Common myeloid progenitor, CD34-positive (primary cell): ENCODE measurements around the gene LPAR6.

Experiments
- CTCF ChIA-PET: fragments of 350-600 bp; sonication (Branson Sonifier 250); formaldehyde crosslinking; loops from one replicate; lab custom pipeline; 2021; ENCODE audit warnings: antibody characterized with exemption; lab: Charles Lee
- POLR2A ChIA-PET: fragments of 350-600 bp; sonication (Branson Sonifier 250); formaldehyde crosslinking; loops from one replicate; lab custom pipeline; 2021; ENCODE audit warnings: antibody characterized with exemption; lab: Charles Lee
- DNase-seq, 3 donors: peaks; one replicate each; pipeline versions ENCODE4 v3.0.0 to v3.0.0-alpha.2; 2013
- H3K27ac ChIP-seq, 2 experiments: 1 replicate in 1 of 2; 2 replicates in 1 of 2; pipeline ENCODE4 v1.7.0; 2013; ENCODE audit warnings: inconsistent platforms in 2 of 2, low read length in 2 of 2, mild to moderate bottlenecking in 2 of 2, low read depth in 1 of 2, moderate library complexity in 1 of 2; ENCODE audit not compliant: severe bottlenecking in 2 of 2, insufficient read depth in 1 of 2, poor library complexity in 1 of 2
- H3K27me3 ChIP-seq, 5 experiments: replicated peaks in 2 of 5; 1 replicate in 3 of 5; 2 replicates in 2 of 5; pipeline versions ENCODE4 v1.6.1 to v1.7.0; 2013; ENCODE audit warnings: low read length in 4 of 5, mild to moderate bottlenecking in 2 of 5, moderate library complexity in 2 of 5, inconsistent platforms in 1 of 5; ENCODE audit not compliant: insufficient read depth in 5 of 5, control insufficient read depth in 4 of 5
- H3K36me3 ChIP-seq, 4 experiments: 1 replicate in 2 of 4; 2 replicates in 2 of 4; pipeline versions ENCODE4 v1.6.1 to v1.7.0; 2013; ENCODE audit warnings: low read length in 3 of 4, control low read depth in 1 of 4, mild to moderate bottlenecking in 1 of 4; ENCODE audit not compliant: control insufficient read depth in 4 of 4, insufficient read depth in 4 of 4
- H3K4me1 ChIP-seq, 4 experiments: 1 replicate in 3 of 4; 2 replicates in 1 of 4; pipeline versions ENCODE4 v1.6.1 to v1.7.1; 2013; ENCODE audit warnings: low read length in 3 of 4, mild to moderate bottlenecking in 3 of 4, control low read depth in 1 of 4, inconsistent platforms in 1 of 4, moderate library complexity in 1 of 4; ENCODE audit not compliant: control insufficient read depth in 4 of 4, insufficient read depth in 4 of 4; ENCODE audit errors: control extremely low read depth in 1 of 4
- H3K4me3 ChIP-seq, 7 experiments: 1 replicate in 4 of 7; 2 replicates in 3 of 7; pipeline versions ENCODE4 v1.5.1 to v1.7.0; 2013; ENCODE audit warnings: mild to moderate bottlenecking in 7 of 7, low read length in 6 of 7, moderate library complexity in 6 of 7, inconsistent platforms in 2 of 7, low read depth in 2 of 7, control low read depth in 1 of 7; ENCODE audit not compliant: insufficient read depth in 4 of 7, control insufficient read depth in 1 of 7; ENCODE audit errors: extremely low read depth in 1 of 7
- H3K9me3 ChIP-seq, 5 experiments: 1 replicate in 4 of 5; 2 replicates in 1 of 5; pipeline versions ENCODE4 v1.6.1 to v1.7.1; 2013; ENCODE audit warnings: low read length in 4 of 5, mild to moderate bottlenecking in 2 of 5, inconsistent platforms in 1 of 5, low read depth in 1 of 5, moderate library complexity in 1 of 5; ENCODE audit not compliant: control insufficient read depth in 4 of 5, insufficient read depth in 2 of 5; ENCODE audit errors: control extremely low read depth in 1 of 5
- WGBS: methylation state at CpG from one replicate; pipeline ENCODE4 v1.1.5; 2013; ENCODE audit not compliant: insufficient coverage; 5-methylcytosine and 5-hydroxymethylcytosine counted together

LPAR6 gene

DNA sequence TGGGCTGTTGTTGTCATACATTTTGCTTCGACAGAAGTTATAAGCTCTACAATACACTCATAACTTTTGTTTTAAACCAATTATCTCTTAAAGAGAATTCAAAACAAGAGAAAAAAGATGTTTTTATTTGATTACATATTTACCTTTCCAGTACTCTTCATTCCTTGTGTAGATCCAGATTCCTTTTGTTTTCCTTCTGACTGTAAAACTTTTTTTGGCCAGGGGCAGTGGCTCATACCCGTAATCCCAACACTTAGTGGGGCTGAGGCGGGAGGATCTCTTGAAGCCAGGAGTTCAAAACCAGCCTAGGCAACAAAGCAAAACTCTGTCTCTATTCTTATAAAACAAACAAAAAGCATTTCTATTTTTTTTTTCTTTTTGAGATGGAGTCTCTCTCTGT is 21.7 kb downstream of the LPAR6 start:
- CTCF ChIA-PET, result interaction anchor here (1.4 kb wide), 1 partner anchor 191 kb away, joined by 3 read pairs; no protein-coding TSS in a partner anchor
- peaks cover 0 to 22% (median 12%) of the 10 kb centered on the region in 5 experiments for H3K9me3 ChIP-seq
- no peak overlapping the region for H3K4me3 ChIP-seq
- H3K36me3 ChIP-seq, result peaks cover 7 to 36% (median 20%) of the 10 kb centered on the region in 4 experiments
- H3K27ac ChIP-seq, result no peak overlapping the region
- no peaks in the 10 kb centered on the region for H3K27me3 ChIP-seq
- H3K4me1 ChIP-seq, result no peaks in the 10 kb centered on the region
- POLR2A ChIA-PET, result no interaction called here
- no CpG with 5 or more reads among the region's 3 CpGs for WGBS
- DNase-seq, result no peak

DNA sequence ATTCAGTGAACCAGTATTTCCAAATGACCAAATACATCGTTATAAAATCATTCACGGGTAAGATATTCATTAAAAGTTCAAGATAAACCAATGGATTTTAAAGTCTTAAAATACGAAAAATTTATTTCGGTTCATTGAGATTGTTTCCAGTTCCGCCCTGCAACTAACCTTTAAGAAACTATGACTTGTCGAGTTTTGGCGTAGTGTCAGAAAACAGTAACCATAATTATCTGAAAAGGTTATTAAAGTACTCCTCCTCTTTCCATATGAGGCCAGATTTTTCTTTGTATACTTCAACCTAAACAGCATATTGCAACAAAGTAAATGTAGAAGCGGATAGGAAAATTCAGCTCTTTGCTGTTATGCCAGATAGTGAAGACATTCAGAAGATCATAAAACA is 26.1 kb downstream of the LPAR6 start:
- Histone ChIP-seq H3K27ac (no peak overlapping the region), H3K9me3 (peaks cover 0 to 2% (median 0%) of the 10 kb centered on the region in 5 experiments), H3K36me3 (peaks cover 0 to 27% (median 10%) of the 10 kb centered on the region in 4 experiments), H3K4me1 (no peaks in the 10 kb centered on the region), H3K27me3 (no peaks in the 10 kb centered on the region), H3K4me3 (no peak overlapping the region)
- ChIA-PET POLR2A (no interaction called here), CTCF (interaction anchor here (0.8 kb wide), 1 partner anchor 9 kb away, joined by 5 read pairs; no protein-coding TSS in a partner anchor)
- DNase-seq, result no peak
- WGBS, result 93% methylated on average over 5 of the region's 8 CpGs

DNA sequence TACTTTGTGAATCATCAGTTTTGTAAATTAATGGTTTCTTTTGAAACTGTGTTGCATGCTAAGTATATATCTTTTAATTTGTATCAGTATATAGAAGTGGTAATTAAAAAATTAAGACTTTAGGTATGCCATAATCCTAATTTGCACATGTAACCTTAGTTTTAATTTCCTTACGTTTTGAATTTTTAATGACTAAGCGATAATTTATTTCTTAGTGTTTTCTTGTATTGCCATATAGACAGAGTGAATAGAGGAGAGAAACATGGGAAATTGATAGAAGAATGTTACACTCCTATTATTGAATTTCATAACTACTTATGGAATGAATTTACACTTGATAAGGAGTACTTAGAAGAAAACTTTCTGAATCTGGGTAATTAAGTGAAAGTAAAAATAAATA is 29.5 kb downstream of the LPAR6 start:
- no CpG with 5 or more reads among the region's 2 CpGs for WGBS

DNA sequence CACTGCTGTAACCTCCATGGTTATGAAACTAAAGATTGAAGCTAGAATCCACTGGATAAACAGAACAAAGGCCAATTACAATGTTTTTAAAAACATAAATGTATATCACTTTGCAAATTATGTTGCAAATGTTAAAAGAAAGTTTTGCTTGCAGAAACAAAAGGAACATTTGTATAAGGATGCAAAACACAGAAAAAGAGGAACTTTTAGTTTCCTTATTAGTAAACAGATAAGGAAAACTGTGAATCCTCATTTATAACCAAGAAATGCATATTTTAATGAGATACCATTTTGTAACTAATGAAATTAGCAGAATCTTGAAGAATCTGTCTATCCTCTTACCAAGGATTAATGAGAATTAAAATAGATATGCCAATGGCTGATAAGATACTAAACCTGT is 32.3 kb downstream of the LPAR6 start:
- H3K27ac ChIP-seq, result no peak overlapping the region
- H3K4me3 ChIP-seq, result no peak overlapping the region
- no peaks in the 10 kb centered on the region for H3K4me1 ChIP-seq
- H3K36me3 ChIP-seq, result peaks cover 0 to 36% (median 9%) of the 10 kb centered on the region in 4 experiments
- H3K9me3 ChIP-seq, result no peaks in the 10 kb centered on the region
- POLR2A ChIA-PET, result no interaction called here
- H3K27me3 ChIP-seq, result no peaks in the 10 kb centered on the region
- no peak for DNase-seq
- CTCF ChIA-PET, result interaction anchor here (0.6 to 1.2 kb wide), 2 partner anchors 10 to 244 kb away, joined by 3 read pairs; no protein-coding TSS in a partner anchor

More for the DNA sequence above, 29.5 kb downstream of the LPAR6 start:
- ChIA-PET POLR2A (no interaction called here), CTCF (no interaction called here)
- H3K4me3 ChIP-seq, result no peak overlapping the region
- DNase-seq, result no peak
- no peaks in the 10 kb centered on the region for H3K27me3 ChIP-seq
- H3K4me1 ChIP-seq, result no peaks in the 10 kb centered on the region
- H3K9me3 ChIP-seq, result no peaks in the 10 kb centered on the region
- H3K27ac ChIP-seq, result no peak overlapping the region
- H3K36me3 ChIP-seq, result peaks cover 0 to 44% (median 4%) of the 10 kb centered on the region in 4 experiments

DNA sequence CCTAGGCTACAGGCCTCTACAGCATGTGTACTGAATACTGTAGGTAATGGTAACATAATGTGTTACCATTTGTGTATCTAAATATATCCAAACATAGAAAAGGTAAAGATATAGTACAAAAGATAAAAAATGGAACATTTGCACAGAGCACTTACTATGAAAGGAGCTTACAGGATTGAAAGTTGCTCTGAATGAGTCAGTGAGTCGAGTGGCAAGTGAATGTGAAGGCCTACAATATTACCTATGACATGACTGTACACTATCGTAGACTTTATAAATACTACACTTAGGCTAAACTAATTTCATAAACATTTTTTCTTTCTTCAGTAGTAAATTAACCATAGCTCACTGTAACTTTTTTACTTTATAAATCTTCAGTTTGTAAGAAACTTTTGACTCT is 35.1 kb downstream of the LPAR6 start:
- H3K27ac ChIP-seq, result no peak overlapping the region
- H3K4me3 ChIP-seq, result no peak overlapping the region
- no peaks in the 10 kb centered on the region for H3K27me3 ChIP-seq
- no peaks in the 10 kb centered on the region for H3K9me3 ChIP-seq
- no peak for DNase-seq
- POLR2A ChIA-PET, result no interaction called here
- WGBS, result no CpG with 5 or more reads among the region's 2 CpGs
- H3K4me1 ChIP-seq, result no peaks in the 10 kb centered on the region
- peaks cover 0 to 34% (median 16%) of the 10 kb centered on the region in 4 experiments for H3K36me3 ChIP-seq
- CTCF ChIA-PET, result interaction anchor here (0.8 to 1.8 kb wide), 3 partner anchors 9 to 391 kb away, joined by 3 to 5 read pairs (median 4); no protein-coding TSS in a partner anchor

DNA sequence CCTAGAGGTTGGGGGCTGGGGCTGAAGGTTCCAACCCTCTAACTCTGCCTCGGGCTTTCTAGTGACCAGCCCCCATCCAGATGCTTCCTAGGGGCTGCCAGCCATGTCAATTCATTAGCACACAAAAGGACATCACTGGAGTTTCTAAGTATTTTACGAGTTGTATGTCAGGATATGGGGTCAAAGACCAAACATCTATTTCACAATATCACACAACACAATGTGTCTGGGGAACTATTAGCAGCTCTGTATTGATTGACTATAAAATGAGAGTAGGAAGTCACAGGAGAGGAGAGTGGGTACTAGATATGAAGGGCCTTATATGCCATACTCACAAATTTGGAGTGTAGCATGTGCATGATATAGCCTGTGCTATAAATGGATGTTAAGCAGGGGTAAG is 42.1 kb downstream of the LPAR6 start:
- WGBS, result 80% methylated on average over 1 of the region's 2 CpGs
- Histone ChIP-seq H3K4me3 (no peak overlapping the region), H3K27ac (no peak overlapping the region), H3K4me1 (no peaks in the 10 kb centered on the region), H3K9me3 (no peaks in the 10 kb centered on the region), H3K27me3 (no peaks in the 10 kb centered on the region), H3K36me3 (peaks cover 0 to 29% (median 10%) of the 10 kb centered on the region in 4 experiments)
- CTCF ChIA-PET, result interaction anchor here (1.0 to 1.2 kb wide), 2 partner anchors 11 to 15 kb away, joined by 3 to 4 read pairs; no protein-coding TSS in a partner anchor
- POLR2A ChIA-PET, result no interaction called here
- DNase-seq, result no peak

DNA sequence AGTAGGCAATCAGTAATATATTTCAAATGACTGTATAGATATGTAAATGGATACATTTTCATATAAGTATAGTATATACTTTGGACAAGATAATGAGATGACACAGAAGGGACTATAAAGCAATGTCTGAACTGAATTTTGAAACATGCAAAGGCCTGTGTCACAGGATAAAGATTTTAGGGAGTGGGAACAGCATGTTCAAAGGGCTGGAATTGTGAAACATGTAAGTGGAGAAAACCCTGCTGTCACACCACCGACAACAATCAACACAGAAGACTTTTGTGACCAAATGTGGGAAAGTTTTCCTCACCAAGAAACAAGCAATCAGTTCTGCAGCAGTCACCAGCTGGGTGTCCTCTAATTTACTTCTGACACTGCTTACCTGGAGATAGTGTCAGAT is 42.9 kb downstream of the LPAR6 start:
- no peaks in the 10 kb centered on the region for H3K27me3 ChIP-seq
- WGBS, result 100% methylated on average over 1 of the region's 1 CpG

More for the DNA sequence above, 42.9 kb downstream of the LPAR6 start:
- H3K9me3 ChIP-seq, result no peaks in the 10 kb centered on the region
- ChIA-PET CTCF (interaction anchor here (1.0 to 1.2 kb wide), 2 partner anchors 11 to 16 kb away, joined by 3 to 4 read pairs; no protein-coding TSS in a partner anchor), POLR2A (no interaction called here)
- DNase-seq, result no peak
- no peak overlapping the region for H3K27ac ChIP-seq
- no peak overlapping the region for H3K4me3 ChIP-seq
- peaks cover 2 to 26% (median 11%) of the 10 kb centered on the region in 4 experiments for H3K36me3 ChIP-seq
- no peaks in the 10 kb centered on the region for H3K4me1 ChIP-seq
